ENCODE results near the gene ESYT2. TPM values are rescaled to one million over a fixed set of nuclear protein-coding genes. Genes with fewer than 3 reads are reported as not detected.
A peak's percentile ranks its signal among the peaks of the same experiment; 100 is the strongest.

The ESYT2 gene
- total RNA-seq, 4 donors from 2014 or later: 91.6 to 159 (median 100) TPM

DNA sequence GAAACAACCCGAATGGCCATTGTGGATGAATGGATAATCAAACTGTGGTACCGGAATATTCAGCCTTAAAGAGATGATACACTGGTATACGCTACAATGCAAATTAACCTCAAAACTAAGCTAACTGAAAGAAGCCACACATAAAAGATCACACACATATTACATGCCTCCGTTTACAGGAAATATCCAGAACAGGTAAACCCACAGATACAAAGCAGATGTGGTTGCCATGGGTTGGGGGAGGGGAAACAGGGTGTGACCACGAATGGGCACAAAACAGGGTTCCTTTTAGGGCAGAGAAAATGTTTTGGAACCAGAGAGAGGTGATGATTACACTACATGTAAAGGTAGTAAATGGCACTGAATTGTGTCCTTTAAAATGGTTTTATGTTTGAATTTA, 16.6 kb downstream of the ESYT2 start:
- Histone ChIP-seq H3K4me1 (peaks cover 0 to 24% of the 10 kb centered on the region in 2 donors), H3K9me3 (no peaks in the 10 kb centered on the region), H3K27ac (peak overlapping the region in 1 of 2 donors; percentile 6), H3K36me3 (no peaks in the 10 kb centered on the region), H3K4me3 (no peak overlapping the region), H3K27me3 (no peaks in the 10 kb centered on the region)
- intact Hi-C loops (cut with DNase I; ENCODE audit: low total_unique reads): no loop called here
- DNase-seq: no peak
- TF ChIP-seq POLR2A (IDR thresholded peaks at IDR 0.05): no peak
- TF ChIP-seq, protein P1, sequence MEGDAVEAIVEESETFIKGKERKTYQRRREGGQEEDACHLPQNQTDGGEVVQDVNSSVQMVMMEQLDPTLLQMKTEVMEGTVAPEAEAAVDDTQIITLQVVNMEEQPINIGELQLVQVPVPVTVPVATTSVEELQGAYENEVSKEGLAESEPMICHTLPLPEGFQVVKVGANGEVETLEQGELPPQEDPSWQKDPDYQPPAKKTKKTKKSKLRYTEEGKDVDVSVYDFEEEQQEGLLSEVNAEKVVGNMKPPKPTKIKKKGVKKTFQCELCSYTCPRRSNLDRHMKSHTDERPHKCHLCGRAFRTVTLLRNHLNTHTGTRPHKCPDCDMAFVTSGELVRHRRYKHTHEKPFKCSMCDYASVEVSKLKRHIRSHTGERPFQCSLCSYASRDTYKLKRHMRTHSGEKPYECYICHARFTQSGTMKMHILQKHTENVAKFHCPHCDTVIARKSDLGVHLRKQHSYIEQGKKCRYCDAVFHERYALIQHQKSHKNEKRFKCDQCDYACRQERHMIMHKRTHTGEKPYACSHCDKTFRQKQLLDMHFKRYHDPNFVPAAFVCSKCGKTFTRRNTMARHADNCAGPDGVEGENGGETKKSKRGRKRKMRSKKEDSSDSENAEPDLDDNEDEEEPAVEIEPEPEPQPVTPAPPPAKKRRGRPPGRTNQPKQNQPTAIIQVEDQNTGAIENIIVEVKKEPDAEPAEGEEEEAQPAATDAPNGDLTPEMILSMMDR (IDR thresholded peaks at IDR 0.05): no peak

DNA sequence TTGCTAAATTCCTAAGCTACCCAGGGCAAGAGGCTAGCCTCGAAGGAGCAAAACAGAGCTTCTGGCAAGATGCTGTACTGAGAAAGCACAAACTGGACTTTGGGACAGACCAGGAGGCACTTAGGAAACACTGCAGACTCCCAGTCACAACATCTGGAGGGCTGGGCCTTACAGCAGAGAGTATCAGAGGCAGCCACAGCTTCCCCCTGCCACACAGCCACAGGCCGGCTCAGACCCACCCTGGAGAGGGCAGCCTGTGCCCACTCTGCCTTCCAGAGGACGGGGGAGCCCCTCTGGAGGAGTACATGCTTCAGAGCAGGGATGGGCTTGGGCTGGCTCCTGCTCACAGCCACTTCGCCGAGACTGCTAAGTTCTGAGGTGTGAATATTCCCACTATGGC, 17.4 kb downstream of the ESYT2 start:
- no peak for DNase-seq
- no peak for TF ChIP-seq POLR2A (IDR thresholded peaks at IDR 0.05)
- TF ChIP-seq, protein P1 (IDR thresholded peaks at IDR 0.05): no peak
- intact Hi-C loops (cut with DNase I; ENCODE audit: low total_unique reads): no loop called here
- H3K36me3 ChIP-seq: no peaks in the 10 kb centered on the region
- no peaks in the 10 kb centered on the region for H3K9me3 ChIP-seq
- peak overlapping the region; percentile 44 to 64 for H3K27ac ChIP-seq
- H3K4me1 ChIP-seq: peaks cover 0 to 24% of the 10 kb centered on the region in 2 donors
- H3K4me3 ChIP-seq: no peak overlapping the region
- no peaks in the 10 kb centered on the region for H3K27me3 ChIP-seq

DNA sequence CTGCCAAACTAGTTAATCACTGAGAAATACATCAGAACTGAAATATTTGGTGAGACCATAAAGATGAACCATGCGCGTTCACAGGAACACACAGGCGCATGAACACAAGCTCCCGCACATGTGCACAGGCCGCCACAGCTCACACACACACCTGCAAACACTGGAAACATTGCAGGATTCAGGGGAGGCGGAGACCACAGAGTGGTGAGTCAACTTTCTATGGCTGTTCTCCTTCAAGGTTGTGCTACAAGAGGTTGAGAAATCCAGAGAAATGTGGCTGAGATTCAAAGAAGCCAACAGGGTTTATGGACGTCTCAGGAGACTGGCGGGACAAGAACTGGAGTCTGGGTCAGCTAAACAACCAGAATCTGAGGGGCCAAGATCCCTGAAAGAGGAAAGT, 17.8 kb downstream of the ESYT2 start:
- intact Hi-C loops (cut with DNase I; ENCODE audit: low total_unique reads): no loop called here
- TF ChIP-seq, protein P1 (IDR thresholded peaks at IDR 0.05): no peak
- Histone ChIP-seq H3K4me1 (peaks cover 0 to 22% of the 10 kb centered on the region in 2 donors), H3K9me3 (no peaks in the 10 kb centered on the region), H3K36me3 (no peaks in the 10 kb centered on the region), H3K4me3 (no peak overlapping the region), H3K27ac (peak overlapping the region; percentile 44 to 64), H3K27me3 (no peaks in the 10 kb centered on the region)
- peak in 1 of 2 donors; percentile 40 for DNase-seq

DNA sequence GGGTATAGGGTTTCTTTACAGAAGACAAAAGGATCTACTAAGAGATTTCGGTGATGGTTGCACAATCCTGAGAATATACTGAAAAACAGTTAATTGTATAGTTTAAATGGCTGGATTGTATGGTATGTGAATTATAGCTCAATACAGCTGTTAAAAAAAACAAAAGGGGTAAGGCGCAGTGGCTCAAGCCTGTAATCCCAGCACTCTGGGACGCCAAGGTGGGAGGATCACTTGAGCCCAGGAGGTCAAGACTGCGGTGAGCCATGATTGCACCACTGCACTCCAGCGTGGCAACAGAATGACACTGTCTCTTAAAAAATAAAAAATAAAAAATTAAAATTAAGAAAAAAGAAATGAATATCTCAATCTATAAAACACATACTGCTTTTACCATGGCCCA, 18.5 kb downstream of the ESYT2 start:
- DNase-seq: no peak
- Histone ChIP-seq H3K4me1 (peaks cover 0 to 16% of the 10 kb centered on the region in 2 donors), H3K27ac (peak overlapping the region; percentile 36 to 64), H3K9me3 (no peaks in the 10 kb centered on the region), H3K27me3 (no peaks in the 10 kb centered on the region), H3K4me3 (no peak overlapping the region), H3K36me3 (no peaks in the 10 kb centered on the region)
- TF ChIP-seq POLR2A (IDR thresholded peaks at IDR 0.05): no peak
- TF ChIP-seq, protein P1 (IDR thresholded peaks at IDR 0.05): no peak
- intact Hi-C loops (cut with DNase I; ENCODE audit: low total_unique reads): no loop called here

DNA sequence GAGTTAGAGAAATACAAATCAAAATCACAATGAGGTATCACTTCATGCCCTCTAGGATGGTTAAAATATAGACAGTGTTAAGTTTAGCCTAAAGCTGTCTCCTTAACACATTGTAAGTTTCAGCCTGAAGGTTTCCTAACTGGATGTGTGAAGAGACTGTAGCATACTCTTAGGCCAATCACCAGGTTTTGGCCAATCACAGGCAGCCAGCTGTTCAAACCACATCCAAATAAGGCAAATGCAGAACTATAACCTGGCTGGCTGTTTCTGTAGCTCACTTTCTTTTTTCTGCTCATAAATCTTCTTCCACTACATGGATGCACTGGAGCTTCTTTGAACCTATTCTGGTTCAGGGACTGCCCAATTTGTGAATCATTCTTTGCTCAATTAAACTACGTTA, 19.7 kb downstream of the ESYT2 start:
- Histone ChIP-seq H3K36me3 (no peaks in the 10 kb centered on the region), H3K27me3 (no peaks in the 10 kb centered on the region), H3K27ac (peak overlapping the region in 1 of 2 donors; percentile 36), H3K9me3 (no peaks in the 10 kb centered on the region), H3K4me1 (peaks cover 0 to 9% of the 10 kb centered on the region in 2 donors), H3K4me3 (no peak overlapping the region)
- DNase-seq: no peak
- intact Hi-C loops (cut with DNase I; ENCODE audit: low total_unique reads): no loop called here
- no peak for TF ChIP-seq POLR2A (IDR thresholded peaks at IDR 0.05)
- TF ChIP-seq, protein P1 (IDR thresholded peaks at IDR 0.05): no peak

Measured in uterus (tissue), 4 donors.